A549 treated with Mapracorat at 1 μM for 4 hours (cell line): ENCODE measurements around the gene NANOGP8. TPM values are rescaled to one million over a fixed set of nuclear protein-coding genes. Genes with fewer than 3 reads are reported as not detected.

Experiments used
- total RNA-seq: library from RNA; stranded (reverse); fragments of 200-300 nt; extraction: Qiagen RNA extraction; gene quantifications from 5 replicates; pipeline ENCODE4 v1.2.3, GENCODE V29; 2022

NANOGP8 gene, protein sequence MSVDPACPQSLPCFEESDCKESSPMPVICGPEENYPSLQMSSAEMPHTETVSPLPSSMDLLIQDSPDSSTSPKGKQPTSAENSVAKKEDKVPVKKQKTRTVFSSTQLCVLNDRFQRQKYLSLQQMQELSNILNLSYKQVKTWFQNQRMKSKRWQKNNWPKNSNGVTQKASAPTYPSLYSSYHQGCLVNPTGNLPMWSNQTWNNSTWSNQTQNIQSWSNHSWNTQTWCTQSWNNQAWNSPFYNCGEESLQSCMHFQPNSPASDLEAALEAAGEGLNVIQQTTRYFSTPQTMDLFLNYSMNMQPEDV
- total RNA-seq: not detected in 5 replicates

DNA sequence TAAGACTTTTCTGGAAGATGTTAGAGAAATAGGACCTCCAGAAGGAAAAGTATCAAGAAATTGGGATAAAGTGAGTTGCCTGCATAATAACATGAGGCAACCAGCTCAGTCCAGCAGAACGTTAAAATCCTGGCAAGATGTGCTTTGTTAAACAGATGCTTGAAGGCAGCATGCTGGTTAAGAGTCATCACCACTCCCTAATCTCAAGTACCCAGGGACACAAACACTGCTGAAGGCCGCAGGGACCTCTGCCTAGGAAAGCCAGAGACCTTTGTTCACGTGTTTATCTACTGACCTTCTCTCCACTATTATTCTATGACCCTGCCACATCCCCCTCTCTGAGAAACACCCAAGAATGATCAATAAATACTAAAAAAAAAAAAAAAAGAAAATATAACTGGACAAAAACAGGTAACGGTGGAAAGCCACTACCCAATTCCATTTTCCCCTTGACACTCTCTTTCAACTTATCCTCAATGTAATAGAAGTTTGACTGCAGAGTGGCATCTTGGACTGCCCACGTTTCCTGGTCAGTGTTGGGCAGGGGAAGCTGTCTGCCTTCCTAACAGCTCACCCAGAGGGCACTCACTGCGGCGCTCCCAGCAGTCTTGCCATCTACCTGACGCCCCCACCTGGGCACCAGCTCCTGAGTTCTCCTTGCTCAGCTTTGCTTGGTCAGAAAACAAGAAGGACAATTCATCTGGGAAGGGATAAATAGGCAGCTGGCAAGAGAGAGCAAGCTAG, at the start of gene NANOGP8:
Gene NANOGP8, minus strand, starts transcription at position 120 of the 744 bp plus-strand sequence. CDS start 185 bp downstream, outside the sequence.

Other genes with a start within 250 kb of the NANOGP8 start
- 29.5 to 34.5 TPM (median 32.5 TPM) in 5 replicates for gene AQR, start 115.6 kb downstream of the NANOGP8 start, total RNA-seq
- gene ZNF770, start 97.0 kb downstream of the NANOGP8 start, total RNA-seq: 13.6 to 15.5 TPM (median 14.3 TPM) in 5 replicates